ENCODE measurements around the gene C16orf87.

DNA sequence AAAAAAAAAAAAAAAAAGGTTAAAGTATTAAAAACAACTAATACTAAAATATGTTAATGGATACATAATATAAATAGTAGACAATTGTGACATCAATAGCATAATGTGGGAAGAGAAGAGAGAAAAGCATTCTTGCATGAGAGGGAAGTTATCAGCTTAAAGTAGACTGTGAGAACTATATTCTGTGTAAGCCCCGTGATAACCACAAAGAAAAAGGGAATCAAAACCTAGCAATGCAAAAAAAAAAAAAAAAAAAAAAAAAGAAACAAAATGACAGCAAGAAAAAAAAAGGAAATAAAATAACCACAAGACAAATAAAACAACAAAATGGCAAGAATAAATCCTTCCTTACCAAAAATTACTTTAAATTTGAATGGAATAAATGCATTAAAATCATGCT lies 43.1 kb downstream of the C16orf87 start:
- TF ChIP-seq, protein P1, sequence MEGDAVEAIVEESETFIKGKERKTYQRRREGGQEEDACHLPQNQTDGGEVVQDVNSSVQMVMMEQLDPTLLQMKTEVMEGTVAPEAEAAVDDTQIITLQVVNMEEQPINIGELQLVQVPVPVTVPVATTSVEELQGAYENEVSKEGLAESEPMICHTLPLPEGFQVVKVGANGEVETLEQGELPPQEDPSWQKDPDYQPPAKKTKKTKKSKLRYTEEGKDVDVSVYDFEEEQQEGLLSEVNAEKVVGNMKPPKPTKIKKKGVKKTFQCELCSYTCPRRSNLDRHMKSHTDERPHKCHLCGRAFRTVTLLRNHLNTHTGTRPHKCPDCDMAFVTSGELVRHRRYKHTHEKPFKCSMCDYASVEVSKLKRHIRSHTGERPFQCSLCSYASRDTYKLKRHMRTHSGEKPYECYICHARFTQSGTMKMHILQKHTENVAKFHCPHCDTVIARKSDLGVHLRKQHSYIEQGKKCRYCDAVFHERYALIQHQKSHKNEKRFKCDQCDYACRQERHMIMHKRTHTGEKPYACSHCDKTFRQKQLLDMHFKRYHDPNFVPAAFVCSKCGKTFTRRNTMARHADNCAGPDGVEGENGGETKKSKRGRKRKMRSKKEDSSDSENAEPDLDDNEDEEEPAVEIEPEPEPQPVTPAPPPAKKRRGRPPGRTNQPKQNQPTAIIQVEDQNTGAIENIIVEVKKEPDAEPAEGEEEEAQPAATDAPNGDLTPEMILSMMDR (IDR thresholded peaks at IDR 0.05; ENCODE audit: poor library complexity, severe bottlenecking) = no peak
- TF ChIP-seq MXI1 (conservative IDR thresholded peaks at IDR 0.05; ENCODE audit: poor library complexity, severe bottlenecking) = no peak
- no peak for TF ChIP-seq EZH2 (IDR thresholded peaks at IDR 0.05; ENCODE audit: borderline replicate concordance, insufficient read depth, low read length, poor library complexity, severe bottlenecking)
- TF ChIP-seq RAD21 (conservative IDR thresholded peaks at IDR 0.05) = no peak
- no peak for TF ChIP-seq TAF1 (IDR thresholded peaks at IDR 0.05; ENCODE audit: low read depth)

All from neural cell (in vitro differentiated cells).